HEK293 (cell line): ENCODE data around the gene MMP24.

Experiments used
- CTCF ChIA-PET: fragments of 350-600 bp; formaldehyde crosslinking; extraction: SDS; loops from one replicate; lab custom pipeline; 2021; ENCODE audit warnings: antibody characterized with exemption; lab: Yijun Ruan, JAX
- POLR2A ChIA-PET: fragments of 300-600 bp; formaldehyde crosslinking; extraction: SDS; loops from one replicate; lab custom pipeline; 2020; ENCODE audit warnings: antibody characterized with exemption, inconsistent platforms; lab: Yijun Ruan, JAX
- H3K27ac ChIP-seq: fragments of 200-500 bp; sonication (Bioruptor generic); 2 replicates; pipeline ENCODE4 v1.5.1; 2014; ENCODE audit warnings: low read depth, low read length, control low read depth, inconsistent platforms; ENCODE audit errors: extremely low read depth
- H3K36me3 ChIP-seq, 2 experiments: fragments of 200-500 bp in 1 of 2; sonication (Bioruptor generic) in 1 of 2; 1 replicate in 1 of 2; 2 replicates in 1 of 2; pipeline ENCODE4 v1.5.1; 2014 to 2017; ENCODE audit warnings: inconsistent platforms in 2 of 2, low read length in 2 of 2; ENCODE audit not compliant: control insufficient read depth in 2 of 2, insufficient read depth in 1 of 2
- H3K4me1 ChIP-seq: fragments of 200-500 bp; sonication (Bioruptor generic); 2 replicates; pipeline ENCODE4 v1.5.1; 2014; ENCODE audit warnings: mild to moderate bottlenecking, low read length, inconsistent platforms; ENCODE audit not compliant: control insufficient read depth, insufficient read depth
- H3K4me3 ChIP-seq: 2 replicates; pipeline ENCODE4 v1.5.1; 2011; ENCODE audit warnings: low read depth, mild to moderate bottlenecking, control low read depth, low read length, moderate library complexity
- H3K9me3 ChIP-seq: fragments of 200-500 bp; sonication (Bioruptor generic); 2 replicates; pipeline ENCODE4 v1.5.1; 2014; ENCODE audit warnings: low read depth, low read length, inconsistent platforms; ENCODE audit not compliant: control insufficient read depth, insufficient read depth
- EGR2 ChIP-seq: fragments of 450-650 bp; formaldehyde crosslinking; IDR thresholded peaks from 2 replicates; pipeline ENCODE4 v1.5.1; 2016; ENCODE audit warnings: low read depth, missing biosample characterization, missing genetic modification characterization
- FEZF1 ChIP-seq: fragments of 450-650 bp; formaldehyde crosslinking; IDR thresholded peaks from 2 replicates; pipeline ENCODE4 v1.5.1; 2016; ENCODE audit warnings: missing biosample characterization, missing genetic modification characterization
- GLIS1 ChIP-seq: fragments of 450-650 bp; formaldehyde crosslinking; IDR thresholded peaks from 2 replicates; pipeline ENCODE4 v1.5.1; 2016; ENCODE audit warnings: missing biosample characterization, missing genetic modification characterization
- KLF16 ChIP-seq: fragments of 450-650 bp; formaldehyde crosslinking; IDR thresholded peaks from 2 replicates; pipeline ENCODE4 v1.5.1; 2017; ENCODE audit warnings: missing biosample characterization, missing genetic modification characterization
- MZF1 ChIP-seq: fragments of 450-650 bp; formaldehyde crosslinking; IDR thresholded peaks from 2 replicates; pipeline ENCODE4 v1.5.1; 2017; ENCODE audit warnings: missing biosample characterization, missing genetic modification characterization, borderline replicate concordance
- SP2 ChIP-seq: fragments of 450-650 bp; formaldehyde crosslinking; IDR thresholded peaks from 2 replicates; pipeline ENCODE4 v1.5.1; 2016; ENCODE audit warnings: missing biosample characterization, missing genetic modification characterization
- WT1 ChIP-seq: fragments of 450-650 bp; formaldehyde crosslinking; IDR thresholded peaks from 2 replicates; pipeline ENCODE4 v1.5.1; 2016; ENCODE audit warnings: missing biosample characterization, missing genetic modification characterization
- ZBTB8A ChIP-seq: fragments of 450-650 bp; formaldehyde crosslinking; IDR thresholded peaks from 2 replicates; pipeline ENCODE4 v1.5.1; 2016; ENCODE audit warnings: missing biosample characterization, missing genetic modification characterization
- ZFP37 ChIP-seq: fragments of 450-650 bp; formaldehyde crosslinking; IDR thresholded peaks from 2 replicates; pipeline ENCODE4 v1.5.1; 2016; ENCODE audit warnings: missing biosample characterization, missing genetic modification characterization
- ZNF169 ChIP-seq: fragments of 450-650 bp; formaldehyde crosslinking; IDR thresholded peaks from 2 replicates; pipeline ENCODE4 v1.5.1; 2016; ENCODE audit warnings: missing biosample characterization, missing genetic modification characterization
- ZNF174 ChIP-seq: fragments of 450-650 bp; formaldehyde crosslinking; IDR thresholded peaks from 2 replicates; pipeline ENCODE4 v1.5.0; 2017; ENCODE audit warnings: missing biosample characterization, mild to moderate bottlenecking, missing genetic modification characterization
- ZNF202 ChIP-seq: fragments of 450-650 bp; formaldehyde crosslinking; IDR thresholded peaks from 2 replicates; pipeline ENCODE4 v1.5.1; 2016; ENCODE audit warnings: missing biosample characterization, missing genetic modification characterization, borderline replicate concordance
- ZNF211 ChIP-seq: fragments of 450-650 bp; formaldehyde crosslinking; IDR thresholded peaks from 2 replicates; pipeline ENCODE4 v1.5.1; 2016; ENCODE audit warnings: low read depth, missing biosample characterization, missing genetic modification characterization
- ZNF239 ChIP-seq: fragments of 450-650 bp; formaldehyde crosslinking; IDR thresholded peaks from 2 replicates; pipeline ENCODE4 v1.5.1; 2016; ENCODE audit warnings: missing biosample characterization, missing genetic modification characterization
- ZNF292 ChIP-seq: fragments of 450-650 bp; formaldehyde crosslinking; IDR thresholded peaks from 2 replicates; pipeline ENCODE4 v1.5.1; 2016; ENCODE audit warnings: low read depth, missing biosample characterization, missing genetic modification characterization, borderline replicate concordance
- ZNF324 ChIP-seq: fragments of 450-650 bp; formaldehyde crosslinking; IDR thresholded peaks from 2 replicates; pipeline ENCODE4 v1.5.1; 2016; ENCODE audit warnings: missing biosample characterization, missing genetic modification characterization
- ZNF366 ChIP-seq: fragments of 450-650 bp; formaldehyde crosslinking; conservative IDR thresholded peaks from 2 replicates; pipeline ENCODE4 v1.5.1; 2016; ENCODE audit warnings: missing biosample characterization, missing genetic modification characterization
- ZNF473 ChIP-seq: fragments of 450-650 bp; formaldehyde crosslinking; IDR thresholded peaks from 2 replicates; pipeline ENCODE4 v1.5.1; 2017; ENCODE audit warnings: missing biosample characterization, missing genetic modification characterization
- ZNF510 ChIP-seq: fragments of 450-650 bp; formaldehyde crosslinking; IDR thresholded peaks from 2 replicates; pipeline ENCODE4 v1.5.1; 2018; ENCODE audit warnings: mild to moderate bottlenecking, missing genetic modification characterization, missing biosample characterization; ENCODE audit not compliant: insufficient replicate concordance
- ZNF521 ChIP-seq: fragments of 450-650 bp; formaldehyde crosslinking; IDR thresholded peaks from 2 replicates; pipeline ENCODE4 v1.5.1; 2017; ENCODE audit warnings: missing biosample characterization, mild to moderate bottlenecking, missing genetic modification characterization
- ZNF571 ChIP-seq: fragments of 450-650 bp; formaldehyde crosslinking; IDR thresholded peaks from 2 replicates; pipeline ENCODE4 v1.5.0; 2017; ENCODE audit warnings: missing biosample characterization, missing genetic modification characterization
- ZNF600 ChIP-seq: fragments of 450-650 bp; formaldehyde crosslinking; IDR thresholded peaks from 2 replicates; pipeline ENCODE4 v1.5.1; 2016; ENCODE audit warnings: missing biosample characterization, missing genetic modification characterization
- ZNF624 ChIP-seq: fragments of 450-650 bp; formaldehyde crosslinking; IDR thresholded peaks from 2 replicates; pipeline ENCODE4 v1.5.1; 2017; ENCODE audit warnings: missing biosample characterization, missing genetic modification characterization
- ZNF664 ChIP-seq: fragments of 450-650 bp; formaldehyde crosslinking; IDR thresholded peaks from 2 replicates; pipeline ENCODE4 v1.5.1; 2016; ENCODE audit warnings: missing biosample characterization, missing genetic modification characterization
- ZNF707 ChIP-seq: fragments of 450-650 bp; formaldehyde crosslinking; IDR thresholded peaks from 2 replicates; pipeline ENCODE4 v1.5.1; 2016; ENCODE audit warnings: missing biosample characterization, missing genetic modification characterization
- ZNF776 ChIP-seq: fragments of 450-650 bp; formaldehyde crosslinking; IDR thresholded peaks from 2 replicates; pipeline ENCODE4 v1.5.0; 2017; ENCODE audit warnings: missing biosample characterization, missing genetic modification characterization, borderline replicate concordance
- ZNF785 ChIP-seq: fragments of 450-650 bp; formaldehyde crosslinking; IDR thresholded peaks from 2 replicates; pipeline ENCODE4 v1.5.1; 2016; ENCODE audit warnings: missing biosample characterization, missing genetic modification characterization
- ZNF791 ChIP-seq: fragments of 450-650 bp; formaldehyde crosslinking; IDR thresholded peaks from 2 replicates; pipeline ENCODE4 v1.5.1; 2016; ENCODE audit warnings: missing biosample characterization, missing genetic modification characterization
- ZSCAN16 ChIP-seq: fragments of 450-650 bp; formaldehyde crosslinking; IDR thresholded peaks from 2 replicates; pipeline ENCODE4 v1.5.1; 2016; ENCODE audit warnings: missing biosample characterization, missing genetic modification characterization
- ZSCAN18 ChIP-seq: fragments of 450-650 bp; formaldehyde crosslinking; IDR thresholded peaks from 2 replicates; pipeline ENCODE4 v1.5.1; 2016; ENCODE audit warnings: missing biosample characterization, missing genetic modification characterization
- TF ChIP-seq, protein P1 (sequence below): fragments of 450-650 bp; formaldehyde crosslinking; IDR thresholded peaks from 2 replicates; pipeline ENCODE4 v1.5.1; 2016; ENCODE audit warnings: missing biosample characterization, missing genetic modification characterization

Gene MMP24

GRCh38 chr20:35304956-35305355 lies 78.5 kb downstream of the MMP24 start:
- ChIA-PET POLR2A (interaction anchor here (1.1 to 3.3 kb wide), 5 partner anchors 13 to 158 kb away, joined by 3 to 15 read pairs (median 14); partner anchors contain the start of genes CEP250, EDEM2 and EIF6), CTCF (interaction anchor here (0.6 to 13.7 kb wide), 20 partner anchors 8 to 449 kb away, joined by 3 to 236 read pairs (median 6); partner anchors contain the start of genes EIF6 and GDF5)
- H3K27ac ChIP-seq, result peak overlapping the region; percentile 27; the same call in 1 of the 2 replicates
- TF ChIP-seq KLF16, result no peak
- TF ChIP-seq ZNF600 (tag by site-specific recombination), result peak; percentile 29; the same call in 1 of the 2 replicates
- H3K4me1 ChIP-seq, result no peaks in the 10 kb centered on the region; the same call in 1 of the 2 replicates
- H3K4me3 ChIP-seq, result no peak overlapping the region
- peaks cover 0 to 13% of the 10 kb centered on the region in 2 experiments; a peak in 1 of 3 replicates for H3K36me3 ChIP-seq
- H3K9me3 ChIP-seq, result no peaks in the 10 kb centered on the region

DNA sequence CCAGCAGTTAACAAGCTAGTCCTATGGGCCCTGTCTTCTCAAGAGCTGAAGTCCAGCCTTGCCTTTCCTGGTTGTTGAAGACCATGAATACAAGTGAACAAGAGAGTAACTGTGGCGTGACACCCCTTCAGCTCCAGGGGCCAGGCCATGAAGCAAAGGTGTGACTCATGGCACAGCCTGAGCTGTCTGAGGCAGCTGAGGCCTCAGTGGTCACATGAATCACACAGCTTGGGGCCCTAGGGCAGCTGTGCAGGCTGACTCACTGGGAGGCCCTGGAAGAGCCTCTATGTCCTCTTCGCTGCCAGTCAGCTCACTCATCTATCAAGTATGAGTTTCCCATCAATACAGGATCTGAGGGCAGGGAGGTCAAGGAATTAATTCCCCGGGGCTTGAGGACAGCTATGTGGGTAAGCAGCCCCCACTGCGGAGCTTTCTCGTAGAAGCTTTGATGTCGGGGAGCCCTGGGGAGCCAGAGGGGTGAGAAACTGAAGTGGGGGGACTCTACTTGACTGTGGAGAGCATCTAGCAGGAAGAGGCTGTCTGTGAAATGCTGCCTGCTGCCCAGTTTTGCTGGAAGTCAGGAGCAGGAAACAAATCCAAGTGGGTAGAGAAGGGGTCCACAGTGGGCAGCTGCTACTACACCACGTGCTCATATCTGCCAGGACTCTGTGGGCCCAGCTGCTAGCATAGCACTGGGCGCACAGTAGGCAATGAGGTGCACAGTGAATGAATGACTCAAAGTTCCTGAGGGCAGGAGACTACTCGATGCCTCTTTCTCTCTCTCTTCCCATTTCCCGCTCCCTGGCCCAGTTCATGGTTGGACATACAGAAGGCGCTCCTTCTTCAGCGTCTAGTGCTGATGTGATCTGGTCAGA lies 79.4 kb downstream of the MMP24 start:
- CTCF ChIA-PET, result interaction anchor here (0.6 to 13.7 kb wide), 24 partner anchors 9 to 301 kb away, joined by 3 to 236 read pairs (median 4); partner anchors contain the start of genes CEP250, EIF6 and GDF5
- TF ChIP-seq ZNF791 (tag by site-specific recombination), result no peak
- TF ChIP-seq ZNF510, result no peak
- no peak for TF ChIP-seq ZNF776
- TF ChIP-seq ZNF211 (tag by site-specific recombination), result no peak
- TF ChIP-seq ZNF366 (tag by site-specific recombination), result peak; percentile 81
- no peak for TF ChIP-seq ZNF624 (tag by site-specific recombination)
- no peak for TF ChIP-seq ZNF174 (tag by site-specific recombination)
- no peak for TF ChIP-seq WT1 (tag by site-specific recombination)
- no peak for TF ChIP-seq ZNF292 (tag by site-specific recombination)
- TF ChIP-seq ZNF324 (tag by site-specific recombination), result peak; percentile 78; the same call in 1 of the 2 replicates
- TF ChIP-seq ZNF707 (tag by site-specific recombination), result no peak
- TF ChIP-seq ZSCAN18, result no peak
- TF ChIP-seq, protein P1, sequence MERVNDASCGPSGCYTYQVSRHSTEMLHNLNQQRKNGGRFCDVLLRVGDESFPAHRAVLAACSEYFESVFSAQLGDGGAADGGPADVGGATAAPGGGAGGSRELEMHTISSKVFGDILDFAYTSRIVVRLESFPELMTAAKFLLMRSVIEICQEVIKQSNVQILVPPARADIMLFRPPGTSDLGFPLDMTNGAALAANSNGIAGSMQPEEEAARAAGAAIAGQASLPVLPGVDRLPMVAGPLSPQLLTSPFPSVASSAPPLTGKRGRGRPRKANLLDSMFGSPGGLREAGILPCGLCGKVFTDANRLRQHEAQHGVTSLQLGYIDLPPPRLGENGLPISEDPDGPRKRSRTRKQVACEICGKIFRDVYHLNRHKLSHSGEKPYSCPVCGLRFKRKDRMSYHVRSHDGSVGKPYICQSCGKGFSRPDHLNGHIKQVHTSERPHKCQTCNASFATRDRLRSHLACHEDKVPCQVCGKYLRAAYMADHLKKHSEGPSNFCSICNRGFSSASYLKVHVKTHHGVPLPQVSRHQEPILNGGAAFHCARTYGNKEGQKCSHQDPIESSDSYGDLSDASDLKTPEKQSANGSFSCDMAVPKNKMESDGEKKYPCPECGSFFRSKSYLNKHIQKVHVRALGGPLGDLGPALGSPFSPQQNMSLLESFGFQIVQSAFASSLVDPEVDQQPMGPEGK, result peak; percentile 34; the same call in 1 of the 2 replicates
- peak; percentile 77 for TF ChIP-seq ZFP37 (tag by site-specific recombination)
- no peak for TF ChIP-seq ZNF571 (tag by site-specific recombination)
- TF ChIP-seq ZNF202, result no peak
- no peak for TF ChIP-seq EGR2 (tag by site-specific recombination)
- no peak for TF ChIP-seq ZNF664 (tag by site-specific recombination)
- no peak for TF ChIP-seq SP2 (tag by site-specific recombination)
- TF ChIP-seq ZBTB8A (tag by site-specific recombination), result no peak
- TF ChIP-seq ZNF785 (tag by site-specific recombination), result no peak
- TF ChIP-seq ZNF239 (tag by site-specific recombination), result no peak
- TF ChIP-seq ZSCAN16 (tag by site-specific recombination), result no peak
- TF ChIP-seq MZF1 (tag by site-specific recombination), result no peak
- no peak for TF ChIP-seq ZNF473 (tag by site-specific recombination)
- TF ChIP-seq FEZF1, result peak; percentile 90
- no peak for TF ChIP-seq ZNF521 (tag by site-specific recombination)
- TF ChIP-seq ZNF169, result no peak
- TF ChIP-seq GLIS1 (tag by site-specific recombination), result peak; percentile 83

More for the DNA sequence above, 79.4 kb downstream of the MMP24 start:
- Histone ChIP-seq H3K27ac (peak overlapping the region; percentile 27), H3K9me3 (no peaks in the 10 kb centered on the region), H3K4me3 (no peak overlapping the region), H3K36me3 (peaks cover 0 to 13% of the 10 kb centered on the region in 2 experiments; a peak in 1 of 3 replicates), H3K4me1 (no peaks in the 10 kb centered on the region; the same call in 1 of the 2 replicates)
- POLR2A ChIA-PET, result interaction anchor here (1.1 to 3.3 kb wide), 7 partner anchors 11 to 159 kb away, joined by 3 to 15 read pairs (median 6); partner anchors contain the start of genes CEP250, EDEM2, EIF6 and MMP24OS
